Measurements from ENCODE around the gene CCT8. TPM values are rescaled to one million over a fixed set of nuclear protein-coding genes. Genes with fewer than 3 reads are reported as not detected.
"Not testable (repeated sequence)": the region's sequence is repeated elsewhere in the genome, so short reads cannot be mapped to it uniquely, and the experiment has no call there.

CCT8 gene
- total RNA-seq, 4 donors from 2014 or later = 73.7 to 114 (median 85.1) TPM

DNA sequence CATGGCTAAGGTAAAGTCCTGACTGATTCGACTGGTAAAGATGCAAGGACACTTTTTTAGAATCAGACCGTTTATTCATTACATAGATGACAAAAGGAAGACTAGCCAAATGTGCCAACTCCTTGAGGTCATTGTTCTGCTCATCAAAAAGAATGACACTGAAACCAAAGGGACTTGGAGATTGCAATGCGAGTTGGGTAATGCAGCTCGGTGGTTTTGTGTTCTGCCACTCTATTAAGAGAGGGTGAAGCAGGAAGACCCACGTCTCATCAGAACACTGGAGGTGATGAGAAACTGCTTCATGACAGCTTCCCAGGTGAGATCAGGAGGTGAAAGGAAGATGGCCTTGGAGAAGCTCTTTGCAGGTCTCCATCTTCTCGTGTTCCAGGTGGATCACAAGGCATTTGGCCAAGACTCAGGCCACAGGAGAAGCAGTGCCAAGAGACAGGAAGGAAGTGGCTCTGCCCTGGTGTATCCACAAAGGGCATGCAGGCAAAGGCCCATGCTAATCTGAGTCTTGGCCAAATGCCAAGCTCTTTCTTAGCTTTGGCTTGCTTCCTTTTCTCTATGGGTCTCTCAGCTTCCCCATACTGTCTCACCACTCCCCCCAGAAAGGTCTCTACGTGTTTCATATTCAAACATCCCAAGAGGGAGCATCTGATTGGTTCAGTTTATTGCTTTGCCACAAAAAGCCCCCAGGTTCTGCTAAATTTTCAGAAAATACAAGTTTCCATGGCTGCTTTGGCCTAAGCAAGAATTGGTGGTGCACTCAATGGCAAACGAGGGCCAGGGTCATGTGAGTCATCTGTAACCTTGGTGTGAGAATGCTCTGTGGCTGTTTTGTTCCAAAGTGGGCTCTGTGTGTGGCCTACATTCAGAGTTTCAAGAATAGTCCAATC is 5.7 kb upstream of the CCT8 start:
- WGBS, 2 donors = 74% methylated on average over 8 of the region's 8 CpGs
- peak in 1 of 2 donors; percentile 39 for DNase-seq (ENCODE audit: low spot score in 2 of 2)
- TF ChIP-seq POLR2A (IDR thresholded peaks at IDR 0.05) = no peak
- TF ChIP-seq, protein P1, sequence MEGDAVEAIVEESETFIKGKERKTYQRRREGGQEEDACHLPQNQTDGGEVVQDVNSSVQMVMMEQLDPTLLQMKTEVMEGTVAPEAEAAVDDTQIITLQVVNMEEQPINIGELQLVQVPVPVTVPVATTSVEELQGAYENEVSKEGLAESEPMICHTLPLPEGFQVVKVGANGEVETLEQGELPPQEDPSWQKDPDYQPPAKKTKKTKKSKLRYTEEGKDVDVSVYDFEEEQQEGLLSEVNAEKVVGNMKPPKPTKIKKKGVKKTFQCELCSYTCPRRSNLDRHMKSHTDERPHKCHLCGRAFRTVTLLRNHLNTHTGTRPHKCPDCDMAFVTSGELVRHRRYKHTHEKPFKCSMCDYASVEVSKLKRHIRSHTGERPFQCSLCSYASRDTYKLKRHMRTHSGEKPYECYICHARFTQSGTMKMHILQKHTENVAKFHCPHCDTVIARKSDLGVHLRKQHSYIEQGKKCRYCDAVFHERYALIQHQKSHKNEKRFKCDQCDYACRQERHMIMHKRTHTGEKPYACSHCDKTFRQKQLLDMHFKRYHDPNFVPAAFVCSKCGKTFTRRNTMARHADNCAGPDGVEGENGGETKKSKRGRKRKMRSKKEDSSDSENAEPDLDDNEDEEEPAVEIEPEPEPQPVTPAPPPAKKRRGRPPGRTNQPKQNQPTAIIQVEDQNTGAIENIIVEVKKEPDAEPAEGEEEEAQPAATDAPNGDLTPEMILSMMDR (IDR thresholded peaks at IDR 0.05) = no peak
- H3K4me3 ChIP-seq (ENCODE audit: low read depth, poor library complexity, severe bottlenecking) = no peak overlapping the region
- intact Hi-C loops (cut with DNase I; ENCODE audit: low total_unique reads) = no loop called here

DNA sequence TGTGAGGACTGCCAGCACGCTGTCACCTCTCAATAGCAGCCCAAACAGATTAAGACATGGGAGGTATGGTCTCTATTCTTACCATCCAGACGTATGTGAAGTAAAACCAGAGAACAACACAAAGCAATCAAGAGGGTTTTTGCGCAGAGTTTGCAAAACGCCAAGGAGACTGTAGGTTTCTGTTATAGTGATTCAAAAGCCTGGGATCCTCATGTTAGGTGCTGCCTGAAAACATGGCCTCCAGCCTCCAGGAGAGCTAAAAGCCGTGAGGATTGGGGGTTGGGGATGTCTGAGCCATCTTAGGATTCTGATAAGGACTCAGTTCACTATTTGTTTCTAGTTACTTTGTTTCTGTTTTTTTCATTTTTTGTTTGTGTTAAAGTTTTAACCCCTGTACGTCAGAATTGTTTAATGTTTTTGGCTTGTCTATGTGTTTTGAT is 4.2 kb upstream of the CCT8 start:
- TF ChIP-seq, protein P1 (IDR thresholded peaks at IDR 0.05) = no peak
- no peak for TF ChIP-seq POLR2A (IDR thresholded peaks at IDR 0.05)
- no peak for DNase-seq (ENCODE audit: low spot score in 2 of 2)
- intact Hi-C loops (cut with DNase I; ENCODE audit: low total_unique reads) = no loop called here
- no peak overlapping the region for H3K4me3 ChIP-seq (ENCODE audit: low read depth, poor library complexity, severe bottlenecking)
- 33 to 60% methylated on average over 6 of the region's 6 CpGs for WGBS, 2 donors

DNA sequence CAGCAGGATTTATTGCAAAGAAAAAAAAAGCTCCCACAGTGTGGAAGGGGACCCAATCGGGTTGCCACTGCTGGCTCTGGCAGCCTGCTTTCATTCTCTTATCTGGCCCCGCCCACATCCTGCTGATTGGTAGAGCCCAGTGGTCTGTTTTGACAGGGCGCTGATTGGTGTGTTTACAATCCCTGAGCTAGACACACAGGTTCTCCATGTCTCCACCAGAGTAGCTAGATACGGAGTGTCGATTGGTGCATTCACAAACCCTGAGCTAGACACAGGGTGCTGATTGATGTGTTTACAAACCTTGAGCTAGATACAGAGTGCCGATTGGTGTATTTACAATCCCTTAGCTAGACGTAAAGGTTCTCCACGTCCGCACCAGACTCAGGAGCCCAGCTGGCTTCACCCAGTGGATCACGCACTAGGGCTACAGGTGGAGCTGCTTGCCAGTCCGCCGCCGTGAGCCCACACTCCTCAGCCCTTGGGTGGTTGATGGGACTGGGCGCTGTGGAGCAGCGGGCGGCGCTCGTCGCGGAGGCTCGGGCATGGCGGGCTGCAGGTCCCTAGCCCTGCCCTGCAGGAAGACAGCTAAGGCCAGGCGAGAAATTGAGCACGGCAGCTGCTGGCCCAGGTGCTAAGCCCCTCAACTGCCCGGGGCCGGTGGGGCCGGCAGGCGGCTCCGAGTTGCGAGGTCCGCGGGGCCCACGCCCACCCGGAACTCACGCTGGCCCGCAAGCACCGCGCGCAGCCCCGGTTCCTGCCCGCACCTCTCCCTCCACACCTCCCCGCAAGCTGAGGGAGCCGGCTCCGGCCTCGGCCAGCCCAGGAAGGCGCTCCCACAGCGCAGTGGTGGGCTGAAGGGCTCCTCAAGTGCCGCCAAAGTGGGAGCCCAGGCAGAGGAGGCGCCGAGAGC is 3.5 kb upstream of the CCT8 start:
- intact Hi-C loops (cut with DNase I; ENCODE audit: low total_unique reads); H3K4me3 ChIP-seq (ENCODE audit: low read depth, poor library complexity, severe bottlenecking): not testable (repeated sequence)
- 50 to 51% methylated on average over 38 to 44 of the region's 50 CpGs for WGBS, 2 donors
- peak in 1 of 2 donors; percentile 45 for DNase-seq (ENCODE audit: low spot score in 2 of 2)

- no peak for TF ChIP-seq POLR2A (IDR thresholded peaks at IDR 0.05)
- TF ChIP-seq, protein P1 (IDR thresholded peaks at IDR 0.05) = no peak
- no peak for DNase-seq (ENCODE audit: low spot score in 2 of 2)
- intact Hi-C loops (cut with DNase I; ENCODE audit: low total_unique reads) = no loop called here
- WGBS, 2 donors = 87 to 93% methylated on average over 9 of the region's 9 CpGs
- H3K4me3 ChIP-seq (ENCODE audit: low read depth, poor library complexity, severe bottlenecking) = no peak overlapping the region
These were observed 2.4 kb upstream of the CCT8 start for GRCh38 chr21:29075706-29076466.

DNA sequence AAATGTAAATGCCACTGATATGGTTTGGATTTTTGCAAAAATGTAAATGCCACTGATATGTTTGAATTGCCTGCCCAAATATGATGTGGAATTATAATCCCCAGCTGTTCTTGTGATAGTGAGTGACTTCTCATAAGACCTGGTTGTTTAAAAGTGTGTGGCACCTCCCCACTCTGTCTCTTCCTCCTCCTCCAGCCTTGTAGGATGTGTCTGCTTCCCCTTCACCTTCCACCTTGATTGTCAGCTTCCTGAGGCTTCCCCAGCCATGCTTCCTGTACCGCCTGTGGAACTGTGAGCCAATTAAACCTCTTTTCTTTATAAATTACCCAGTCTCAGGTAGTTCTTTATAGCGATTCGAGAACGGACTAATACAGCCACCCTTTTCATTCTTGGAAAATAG is 1.3 kb upstream of the CCT8 start:
- WGBS, 2 donors = 93 to 95% methylated on average over 4 of the region's 4 CpGs
- H3K4me3 ChIP-seq (ENCODE audit: low read depth, poor library complexity, severe bottlenecking) = no peak overlapping the region
- no peak for TF ChIP-seq POLR2A (IDR thresholded peaks at IDR 0.05)
- TF ChIP-seq, protein P1 (IDR thresholded peaks at IDR 0.05) = no peak
- intact Hi-C loops (cut with DNase I; ENCODE audit: low total_unique reads) = no loop called here
- no peak for DNase-seq (ENCODE audit: low spot score in 2 of 2)
